AG04450 (cell line): Measurements from ENCODE around the gene PTPRE. TPM values are rescaled to one million over a fixed set of nuclear protein-coding genes. Genes with fewer than 3 reads are reported as not detected.

Source experiments
- CTCF ChIA-PET: fragments of 300-600, 350-600 bp; formaldehyde crosslinking; extraction: SDS; loops from one replicate; lab custom pipeline; 2022; ENCODE audit warnings: antibody characterized with exemption, inconsistent platforms; lab: Charles Lee
- POLR2A ChIA-PET: fragments of 350-600 bp; formaldehyde crosslinking; extraction: SDS; loops from one replicate; lab custom pipeline; 2021; ENCODE audit warnings: antibody characterized with exemption, inconsistent platforms; lab: Yijun Ruan, JAX
- DNase-seq: peaks from one replicate; pipeline ENCODE4 v3.0.0-alpha.2; 2011; ENCODE audit warnings: low read depth, low spot score
- H3K27ac ChIP-seq: one replicate; pipeline ENCODE4 v1.5.1; 2012; ENCODE audit warnings: low read depth, low read length, control low read depth
- H3K27me3 ChIP-seq: one replicate; pipeline ENCODE4 v1.6.0; 2012; ENCODE audit warnings: low read length; ENCODE audit not compliant: control insufficient read depth, insufficient read depth
- H3K4me3 ChIP-seq: 2 replicates; pipeline ENCODE4 v1.5.1; 2011; ENCODE audit warnings: mild to moderate bottlenecking, low read depth, low read length, control low read depth
- H3K9me3 ChIP-seq: 2 replicates; pipeline ENCODE4 v1.5.1; 2012; ENCODE audit warnings: low read length; ENCODE audit not compliant: control insufficient read depth, insufficient read depth
- CTCF ChIP-seq: IDR thresholded peaks from 2 replicates; pipeline ENCODE4 v1.5.1; 2011; ENCODE audit warnings: low read depth, low read length, control low read depth, inconsistent platforms
- polyA plus RNA-seq: library from polyadenylated mRNA; depleted of rRNA; stranded (reverse); fragments of >200 nt; gene quantifications from 2 replicates; pipeline ENCODE4 v1.2.3, GENCODE V29; 2011

Gene PTPRE
- polyA plus RNA-seq, 1 experiment = 0.38 TPM

- ChIA-PET CTCF (no interaction called here), POLR2A (no interaction called here)
- no peak overlapping the region for H3K27ac ChIP-seq
- H3K27me3 ChIP-seq = peaks cover 4% of the 10 kb centered on the region
- peaks cover 7% of the 10 kb centered on the region; the same call in 1 of the 2 replicates for H3K9me3 ChIP-seq
- no peak overlapping the region for H3K4me3 ChIP-seq
- DNase-seq = no peak
- TF ChIP-seq CTCF = no peak
Measured at GRCh38 chr10:127909716-127910463, 3.0 kb downstream of the PTPRE start.

- peaks cover 7% of the 10 kb centered on the region; the same call in 1 of the 2 replicates for H3K9me3 ChIP-seq
- DNase-seq = no peak
- no peak for TF ChIP-seq CTCF
- ChIA-PET CTCF (no interaction called here), POLR2A (no interaction called here)
- H3K4me3 ChIP-seq = no peak overlapping the region
- H3K27me3 ChIP-seq = peaks cover 4% of the 10 kb centered on the region
- no peak overlapping the region for H3K27ac ChIP-seq
Measured at GRCh38 chr10:127910464-127910770, 3.5 kb downstream of the PTPRE start.

GRCh38 chr10:127911218-127911866, 4.4 kb downstream of the PTPRE start:
- CTCF ChIA-PET = no interaction called here

GRCh38 chr10:127911867-127912257, 5.0 kb downstream of the PTPRE start:
- H3K9me3 ChIP-seq = peaks cover 9% of the 10 kb centered on the region
- no peak overlapping the region for H3K4me3 ChIP-seq
- CTCF ChIA-PET = no interaction called here
- POLR2A ChIA-PET = no interaction called here
- no peak for TF ChIP-seq CTCF
- no peak for DNase-seq
- H3K27me3 ChIP-seq = no peaks in the 10 kb centered on the region
- H3K27ac ChIP-seq = no peak overlapping the region

More at GRCh38 chr10:127911218-127911866, 4.4 kb downstream of the PTPRE start:
- TF ChIP-seq CTCF = no peak
- peaks cover 7% of the 10 kb centered on the region for H3K9me3 ChIP-seq
- peaks cover 2% of the 10 kb centered on the region for H3K27me3 ChIP-seq
- no peak for DNase-seq
- no peak overlapping the region for H3K4me3 ChIP-seq
- H3K27ac ChIP-seq = no peak overlapping the region
- POLR2A ChIA-PET = no interaction called here

GRCh38 chr10:127912607-127913367, 5.9 kb downstream of the PTPRE start:
- Histone ChIP-seq H3K4me3 (no peak overlapping the region), H3K27ac (no peak overlapping the region), H3K27me3 (no peaks in the 10 kb centered on the region), H3K9me3 (peaks cover 13% of the 10 kb centered on the region)
- CTCF ChIA-PET = no interaction called here
- POLR2A ChIA-PET = no interaction called here
- TF ChIP-seq CTCF = no peak
- no peak for DNase-seq
